AG09319 (cell line): ENCODE results near the gene SLC25A41.

ENCODE experiments used
- DNase-seq: peaks from one replicate; pipeline ENCODE4 v3.0.0-alpha.2; 2010; ENCODE audit warnings: low read depth; ENCODE audit errors: extremely low read depth
- TF ChIP-seq, protein P1 (sequence below): IDR thresholded peaks from 2 replicates; pipeline ENCODE4 v1.5.1; 2011; ENCODE audit warnings: low read depth, mild to moderate bottlenecking, inconsistent platforms, low read length, moderate library complexity

Gene SLC25A41

DNA sequence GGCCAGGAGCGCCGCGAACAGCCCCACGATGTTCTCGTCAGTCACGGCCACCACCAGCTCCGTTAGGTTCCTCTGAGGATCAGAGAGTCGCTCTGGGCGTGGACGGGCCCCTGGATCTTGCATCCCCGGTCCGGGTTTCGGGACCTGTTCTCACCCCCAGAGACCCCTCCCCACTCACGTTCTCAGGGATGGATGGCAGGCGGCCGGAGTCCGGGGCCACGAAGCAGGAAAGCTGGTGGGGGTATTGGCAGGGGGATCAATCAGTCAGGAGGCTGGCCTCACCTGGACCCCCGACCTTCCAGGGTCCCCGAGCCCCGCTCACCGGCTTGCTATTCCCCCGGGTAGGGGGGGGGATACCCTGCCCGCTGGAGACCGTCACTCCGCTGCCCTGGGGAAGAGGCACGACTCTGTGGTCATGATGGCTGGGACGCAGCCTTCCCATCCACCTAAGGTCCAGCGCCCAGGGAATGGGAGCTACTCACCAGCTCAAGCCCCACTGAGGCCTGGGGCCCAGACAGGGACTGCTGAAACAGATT, 43.4 kb upstream of the SLC25A41 start:
- TF ChIP-seq, protein P1, sequence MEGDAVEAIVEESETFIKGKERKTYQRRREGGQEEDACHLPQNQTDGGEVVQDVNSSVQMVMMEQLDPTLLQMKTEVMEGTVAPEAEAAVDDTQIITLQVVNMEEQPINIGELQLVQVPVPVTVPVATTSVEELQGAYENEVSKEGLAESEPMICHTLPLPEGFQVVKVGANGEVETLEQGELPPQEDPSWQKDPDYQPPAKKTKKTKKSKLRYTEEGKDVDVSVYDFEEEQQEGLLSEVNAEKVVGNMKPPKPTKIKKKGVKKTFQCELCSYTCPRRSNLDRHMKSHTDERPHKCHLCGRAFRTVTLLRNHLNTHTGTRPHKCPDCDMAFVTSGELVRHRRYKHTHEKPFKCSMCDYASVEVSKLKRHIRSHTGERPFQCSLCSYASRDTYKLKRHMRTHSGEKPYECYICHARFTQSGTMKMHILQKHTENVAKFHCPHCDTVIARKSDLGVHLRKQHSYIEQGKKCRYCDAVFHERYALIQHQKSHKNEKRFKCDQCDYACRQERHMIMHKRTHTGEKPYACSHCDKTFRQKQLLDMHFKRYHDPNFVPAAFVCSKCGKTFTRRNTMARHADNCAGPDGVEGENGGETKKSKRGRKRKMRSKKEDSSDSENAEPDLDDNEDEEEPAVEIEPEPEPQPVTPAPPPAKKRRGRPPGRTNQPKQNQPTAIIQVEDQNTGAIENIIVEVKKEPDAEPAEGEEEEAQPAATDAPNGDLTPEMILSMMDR: no peak
- no peak for DNase-seq

DNA sequence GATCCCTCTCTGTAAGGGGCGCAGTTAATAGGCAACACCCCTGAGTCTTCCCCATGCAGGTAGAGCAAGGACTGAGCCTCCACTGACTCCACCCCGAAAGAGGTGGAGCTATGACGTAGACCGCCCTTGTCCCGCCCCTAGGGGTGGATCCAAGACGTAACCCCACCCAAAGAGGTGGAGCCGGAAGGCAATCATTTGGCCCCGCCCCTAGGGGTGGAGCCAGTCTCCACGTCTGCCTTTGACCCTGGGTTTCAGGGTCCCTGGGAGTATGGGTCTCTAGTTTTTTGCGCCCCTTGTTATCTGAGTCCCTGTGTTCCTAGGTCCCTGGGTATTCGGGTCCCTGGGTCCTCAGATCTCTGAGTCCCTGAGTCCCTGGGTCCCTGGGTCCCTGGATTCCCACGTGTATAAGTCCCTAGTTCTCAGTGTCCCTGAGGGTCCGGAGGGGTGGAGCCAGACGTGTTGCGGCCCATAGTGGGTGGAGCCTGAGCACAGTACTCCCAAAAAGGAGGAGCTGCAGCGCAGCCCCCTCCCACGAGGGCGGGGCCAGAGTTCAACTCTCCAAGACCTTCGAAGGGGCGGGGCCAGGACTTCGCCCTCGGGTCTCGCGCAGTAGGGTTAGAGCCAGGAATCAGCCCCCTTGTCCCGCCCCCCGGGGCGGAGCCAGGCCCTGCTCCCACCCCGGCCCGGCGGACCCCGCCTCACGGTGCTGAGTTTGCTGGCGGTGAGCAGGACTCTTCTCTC, 42.8 kb upstream of the SLC25A41 start:
- no peak for DNase-seq

DNA sequence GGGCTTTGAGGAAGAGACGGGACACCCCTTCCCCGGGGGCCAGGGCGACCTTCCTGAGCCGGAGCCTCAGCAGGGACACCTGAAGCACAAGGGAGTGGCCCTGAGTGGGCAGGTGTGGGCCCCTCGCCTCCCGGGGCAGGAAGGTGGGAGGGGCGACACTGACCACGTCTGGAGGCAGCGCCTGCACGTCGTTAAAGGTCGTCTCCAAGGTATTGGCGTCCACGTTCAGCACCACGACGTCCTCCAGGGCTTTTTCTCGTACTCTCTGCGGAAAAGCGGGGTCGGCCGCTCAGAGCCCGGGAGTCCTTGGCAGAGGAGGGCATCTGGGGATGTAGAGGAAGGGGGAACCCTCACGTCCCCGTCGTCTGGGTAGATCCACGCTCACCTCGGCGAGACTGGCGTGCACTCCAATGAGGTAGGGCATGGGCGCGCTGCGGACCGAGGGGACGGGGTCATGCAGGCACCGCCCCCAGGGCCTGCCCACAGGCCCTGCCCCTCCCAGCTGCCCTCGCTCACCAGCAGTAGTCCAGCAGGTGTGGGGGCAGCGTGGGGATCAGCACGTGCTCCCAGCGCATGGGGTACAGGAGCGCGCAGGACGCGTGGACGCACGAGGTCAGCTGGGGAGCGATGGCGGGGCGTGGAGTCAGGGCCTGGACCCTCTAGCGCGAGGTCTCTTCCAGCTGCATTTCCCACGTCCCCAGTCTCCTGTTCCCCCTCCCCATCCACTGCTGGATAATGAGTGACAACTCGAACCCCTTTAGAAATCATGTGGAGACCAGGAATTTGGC, 42.0 kb upstream of the SLC25A41 start:
- TF ChIP-seq, protein P1: no peak
- DNase-seq: no peak

More for the DNA sequence above, 42.8 kb upstream of the SLC25A41 start:
- TF ChIP-seq, protein P1: no peak

DNA sequence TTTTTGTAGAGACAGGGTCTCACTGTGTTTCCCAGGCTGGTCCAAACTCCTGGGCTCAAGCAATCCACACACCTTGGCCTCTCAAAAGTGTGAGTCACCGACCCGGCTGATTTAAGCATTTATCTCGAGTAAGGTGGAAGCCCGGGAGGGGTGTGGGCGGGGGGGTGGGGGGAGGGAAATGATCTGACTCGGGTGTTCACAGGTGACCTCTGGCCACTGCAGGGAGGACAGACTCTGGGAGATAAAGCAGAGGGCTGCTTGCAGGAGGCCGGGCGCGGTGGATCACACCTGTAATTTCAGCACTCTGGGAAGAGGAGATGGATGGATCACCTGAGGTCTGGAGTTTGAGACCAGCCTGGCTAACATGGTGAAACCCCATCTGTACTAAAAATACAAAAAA, 40.1 kb upstream of the SLC25A41 start:
- TF ChIP-seq, protein P1: no peak
- no peak for DNase-seq

DNA sequence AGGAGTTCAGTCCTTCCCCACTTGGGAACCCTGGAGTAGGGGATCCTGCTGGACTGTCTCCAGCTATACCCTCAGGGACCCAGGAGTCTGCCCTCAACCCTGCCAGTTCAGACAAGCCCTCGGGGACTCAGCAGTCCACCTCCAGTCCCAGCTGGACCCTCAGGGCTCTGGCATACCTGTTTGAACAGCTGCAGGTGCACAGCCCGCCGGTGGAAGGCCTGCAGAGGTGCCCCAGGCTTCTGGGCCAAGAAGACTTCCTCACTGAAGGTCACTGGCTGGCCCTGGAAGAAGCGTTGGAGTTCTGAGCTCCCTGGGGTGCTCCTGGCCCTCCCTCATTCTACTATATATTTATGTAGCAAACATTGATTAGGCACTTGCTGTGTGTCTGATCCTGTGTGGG, 39.1 kb upstream of the SLC25A41 start:
- DNase-seq: no peak
- TF ChIP-seq, protein P1: no peak

DNA sequence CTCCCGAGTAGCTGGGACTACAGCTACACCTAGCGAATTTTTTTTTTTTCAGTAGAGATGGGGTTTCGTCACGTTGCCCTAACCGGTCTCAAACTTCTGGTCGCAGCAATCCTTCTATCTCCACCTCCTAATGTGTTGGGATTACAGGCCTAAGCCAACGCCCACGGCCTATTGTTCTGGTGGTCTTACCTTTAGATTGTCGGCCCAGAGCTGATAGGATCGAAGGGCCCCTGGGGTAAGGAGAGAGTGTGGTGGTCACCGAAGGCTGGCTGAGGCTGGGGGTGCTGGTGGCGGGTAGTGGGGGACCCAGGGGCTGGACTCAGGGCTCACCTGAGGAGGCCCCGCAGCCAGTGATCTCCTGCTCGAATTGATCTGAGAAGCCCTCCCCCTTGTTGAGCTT, 37.5 kb upstream of the SLC25A41 start:
- no peak for DNase-seq
- TF ChIP-seq, protein P1: no peak

DNA sequence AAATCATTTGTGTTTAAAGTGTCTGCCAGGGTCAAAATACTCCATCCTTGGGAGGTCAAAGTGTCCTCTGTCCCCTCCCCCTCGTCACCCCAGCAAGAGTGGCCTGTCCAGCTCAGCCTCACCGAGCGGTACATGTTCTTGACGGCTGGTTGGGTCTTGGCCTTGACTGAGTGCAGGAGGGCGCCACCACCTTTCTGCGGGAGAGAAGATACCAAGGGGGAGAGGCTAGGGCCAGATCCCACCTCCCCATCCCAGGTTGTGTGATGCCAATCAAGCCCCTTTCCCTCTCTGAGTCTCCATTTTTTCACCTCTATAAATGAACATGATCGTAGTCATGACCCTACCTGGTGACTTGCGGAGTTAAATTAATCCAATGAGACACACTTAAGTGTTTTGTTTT, 36.6 kb upstream of the SLC25A41 start:
- DNase-seq: no peak
- TF ChIP-seq, protein P1: no peak
